ENCODE measurements around the gene SPRN.
"Not testable (repeated sequence)": the region's sequence is repeated elsewhere in the genome, so short reads cannot be mapped to it uniquely, and the experiment has no call there.

SPRN gene, protein sequence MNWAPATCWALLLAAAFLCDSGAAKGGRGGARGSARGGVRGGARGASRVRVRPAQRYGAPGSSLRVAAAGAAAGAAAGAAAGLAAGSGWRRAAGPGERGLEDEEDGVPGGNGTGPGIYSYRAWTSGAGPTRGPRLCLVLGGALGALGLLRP

DNA sequence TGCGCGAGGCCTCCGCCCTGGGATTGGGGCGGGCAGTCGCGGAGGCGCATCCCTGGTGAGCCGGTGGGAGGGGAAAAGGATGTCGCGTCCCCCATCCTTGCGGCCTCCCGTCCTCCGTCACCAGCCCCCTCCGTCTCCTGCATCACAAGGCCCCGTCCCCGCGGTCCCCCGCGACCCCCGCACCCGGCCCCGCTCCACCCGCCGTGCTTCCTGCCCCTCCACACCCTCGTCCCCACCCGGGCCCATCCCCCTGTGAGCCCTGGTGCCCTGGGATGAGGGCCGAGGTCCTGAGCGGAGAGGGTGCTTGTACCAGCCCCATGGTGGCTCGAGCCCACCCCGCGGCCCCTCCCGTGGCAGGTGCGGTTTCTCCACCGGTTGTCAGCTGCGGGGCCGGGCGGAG, at the start of gene SPRN:
SPRN (minus strand) TSS at position 25 of the 400 bp plus-strand sequence. CDS start 944 bp downstream, outside the sequence.
- DNase-seq, result not testable (repeated sequence)

DNA sequence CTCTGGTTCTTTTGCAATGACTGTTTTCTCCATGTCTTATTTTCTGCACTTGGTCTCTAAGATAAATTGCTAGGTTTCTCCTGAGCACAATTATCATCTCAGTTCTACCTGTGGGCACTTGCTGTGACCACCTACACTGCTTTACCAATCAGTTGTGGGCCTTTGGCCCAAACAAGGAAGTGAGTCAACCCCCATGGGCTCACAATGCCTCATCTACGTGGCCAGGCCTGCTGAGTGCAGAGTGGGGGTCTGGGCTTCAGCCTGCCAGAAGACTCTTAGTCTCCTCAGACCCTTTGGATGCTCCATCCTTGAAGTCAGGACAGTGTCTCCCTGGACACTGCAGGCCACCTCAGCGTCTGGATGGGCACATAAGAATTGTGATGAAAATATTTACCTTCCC, 49.6 kb upstream of the SPRN start:
- no peak for DNase-seq

DNA sequence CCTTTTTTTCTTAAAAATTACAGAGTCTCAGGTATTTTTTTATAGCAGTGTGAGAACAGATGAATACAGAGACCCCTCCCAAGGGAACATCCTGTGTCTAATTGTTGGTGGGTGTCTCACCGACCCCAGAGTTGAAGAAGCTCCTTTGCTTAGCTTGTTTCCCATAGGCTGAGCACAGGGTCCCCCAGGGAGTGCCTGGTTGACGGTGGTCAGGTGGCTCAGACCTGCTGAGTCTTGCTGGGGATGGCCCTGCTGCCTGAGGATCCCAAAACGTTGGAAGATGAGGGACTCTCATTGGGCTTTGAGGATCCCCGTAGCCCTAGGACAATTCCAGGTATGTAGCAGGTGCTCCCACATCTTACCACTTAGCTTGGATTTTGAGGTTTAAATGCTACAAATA, 48.8 kb upstream of the SPRN start:
- no peak for DNase-seq

DNA sequence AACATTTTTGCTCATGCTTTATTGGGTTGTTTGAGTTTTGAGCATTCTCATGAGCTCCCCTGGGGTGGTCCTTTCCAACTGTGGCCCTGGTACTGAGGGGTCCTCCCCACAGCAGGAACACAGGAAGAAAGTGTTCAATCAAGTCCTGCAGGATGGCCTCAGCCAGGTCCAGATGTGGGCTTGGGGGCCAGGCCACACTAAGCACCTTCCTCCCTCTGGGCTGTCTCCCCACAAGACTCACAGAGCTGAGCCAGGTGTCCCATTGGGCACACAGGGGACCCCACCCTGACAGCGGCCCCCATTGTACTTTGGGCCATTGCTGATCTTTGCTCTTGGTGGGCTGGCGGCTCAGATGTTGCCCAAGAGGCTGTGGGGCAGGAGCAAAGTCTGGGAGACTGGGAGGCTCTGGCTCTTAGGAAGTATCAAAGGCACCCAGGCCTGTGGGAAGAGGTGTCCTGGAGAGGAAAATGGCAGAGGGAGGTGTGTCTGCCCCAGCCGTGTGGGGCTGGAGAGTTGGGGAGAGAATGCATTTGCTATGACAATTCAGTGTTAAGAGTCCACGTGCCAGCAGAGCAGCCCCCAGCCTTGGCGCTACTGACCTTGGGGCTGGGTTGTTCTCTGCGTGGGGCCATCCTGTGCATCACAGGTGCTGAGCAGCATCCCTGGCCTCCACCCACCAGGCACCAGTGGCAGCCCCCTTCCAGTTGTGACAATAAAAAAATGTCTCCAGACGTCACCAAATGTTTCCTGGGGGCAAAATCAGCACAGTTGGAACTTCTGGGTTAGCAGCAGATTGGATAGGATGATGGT, 47.1 kb upstream of the SPRN start:
- DNase-seq, result no peak

DNA sequence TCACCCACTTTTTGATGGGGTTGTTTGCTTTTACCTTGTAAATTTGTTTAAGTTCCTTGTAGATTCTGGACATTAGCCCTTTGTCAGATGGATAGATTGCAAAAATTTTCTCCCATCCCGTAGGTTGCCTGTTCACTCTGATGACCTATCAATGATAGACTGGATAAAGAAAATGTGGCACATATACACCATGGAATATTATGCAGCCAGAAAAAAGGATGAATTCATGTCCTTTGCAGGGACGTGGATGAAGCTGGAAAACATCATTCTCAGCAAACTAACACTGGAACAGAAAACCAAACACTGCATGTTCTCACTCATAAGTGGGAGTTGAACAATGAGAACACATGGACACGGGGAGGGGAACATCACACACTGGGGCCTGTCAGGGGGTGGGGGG, 44.8 kb upstream of the SPRN start:
- not testable (repeated sequence) for DNase-seq

DNA sequence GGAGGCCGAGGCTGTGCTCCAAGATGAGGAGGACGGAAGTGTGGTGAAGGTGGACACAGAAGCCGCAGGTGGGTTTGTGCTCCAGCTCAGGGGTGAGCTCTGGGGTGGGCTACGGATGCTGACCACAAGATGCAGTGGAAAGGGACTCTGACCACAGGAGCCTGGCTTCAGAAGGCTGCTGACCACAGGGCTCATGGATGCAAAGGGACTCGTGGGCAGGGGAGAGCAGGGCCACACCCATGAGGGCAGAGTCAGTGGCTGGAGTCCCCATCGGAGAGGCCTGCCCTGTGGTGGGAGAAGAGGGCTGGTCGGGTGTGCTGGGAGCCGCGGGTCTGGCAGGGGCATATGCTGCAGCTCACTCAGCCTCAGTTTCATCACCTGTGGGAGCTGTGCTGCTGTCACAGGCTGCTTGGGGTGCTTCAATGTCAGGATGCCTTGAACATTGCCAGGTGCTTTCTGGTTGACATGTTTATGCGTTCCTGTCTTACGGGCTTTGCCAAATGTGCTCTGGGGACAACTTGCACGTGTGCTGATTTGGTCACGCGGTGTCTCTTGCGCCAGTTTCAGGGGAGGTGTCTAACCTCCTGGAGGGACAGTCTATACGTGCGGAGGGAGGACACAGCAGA, 43.0 kb upstream of the SPRN start:
- DNase-seq, result no peak

DNA sequence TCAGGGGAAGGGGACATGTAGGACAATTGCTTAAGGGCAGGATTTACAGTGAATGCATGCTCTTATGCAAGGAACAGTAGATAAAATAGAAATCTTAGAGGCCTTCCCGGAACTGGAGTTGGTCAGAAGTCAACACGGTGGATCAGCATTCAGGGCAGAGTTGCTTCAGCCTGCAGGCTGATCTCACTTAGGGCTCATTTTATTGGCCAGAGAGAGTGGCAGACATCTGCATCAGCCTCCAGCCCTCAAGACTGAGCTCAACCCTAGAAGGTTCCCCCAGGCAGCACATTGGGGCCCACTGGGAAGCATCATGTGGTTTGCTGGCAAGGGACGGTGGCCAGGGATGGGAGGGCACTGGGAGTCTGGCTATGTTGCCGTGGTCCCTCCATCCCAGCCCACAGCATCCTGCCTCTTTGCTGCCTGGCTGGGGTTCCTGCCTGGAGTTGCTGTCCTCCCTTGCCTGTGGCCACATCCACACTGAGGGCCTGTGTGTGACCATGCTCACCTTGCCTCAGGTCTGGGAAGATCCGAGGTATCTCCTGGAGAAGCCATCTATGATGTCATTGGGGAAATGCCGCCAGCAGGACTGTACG, 42.4 kb upstream of the SPRN start:
- DNase-seq, result no peak

DNA sequence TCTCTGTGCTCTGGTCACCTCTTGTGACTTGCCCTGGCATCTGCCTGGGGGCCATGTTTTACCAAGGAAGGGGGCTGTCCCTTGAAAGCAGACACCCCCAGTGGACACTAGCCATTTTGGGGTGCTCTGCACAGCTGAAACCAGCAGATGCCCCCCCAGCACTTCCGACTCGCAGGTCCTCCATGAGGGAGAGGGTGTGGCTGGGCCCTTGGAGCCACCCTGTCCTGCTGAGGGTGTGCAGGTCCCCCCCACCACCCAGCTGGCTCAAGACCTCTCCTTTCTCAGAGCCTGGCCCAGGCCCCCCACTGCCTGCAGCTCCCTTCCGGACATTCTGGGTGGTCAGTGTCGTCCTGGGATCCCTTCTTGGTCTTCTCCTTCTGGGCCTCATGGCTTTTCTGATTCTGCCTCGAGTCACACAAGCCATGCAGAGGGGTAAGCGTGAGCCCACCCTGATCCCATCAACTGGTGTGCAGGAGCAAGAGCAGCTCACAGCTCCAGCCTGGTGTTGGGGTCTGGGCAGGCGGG, 41.6 kb upstream of the SPRN start:
- no peak for DNase-seq

DNA sequence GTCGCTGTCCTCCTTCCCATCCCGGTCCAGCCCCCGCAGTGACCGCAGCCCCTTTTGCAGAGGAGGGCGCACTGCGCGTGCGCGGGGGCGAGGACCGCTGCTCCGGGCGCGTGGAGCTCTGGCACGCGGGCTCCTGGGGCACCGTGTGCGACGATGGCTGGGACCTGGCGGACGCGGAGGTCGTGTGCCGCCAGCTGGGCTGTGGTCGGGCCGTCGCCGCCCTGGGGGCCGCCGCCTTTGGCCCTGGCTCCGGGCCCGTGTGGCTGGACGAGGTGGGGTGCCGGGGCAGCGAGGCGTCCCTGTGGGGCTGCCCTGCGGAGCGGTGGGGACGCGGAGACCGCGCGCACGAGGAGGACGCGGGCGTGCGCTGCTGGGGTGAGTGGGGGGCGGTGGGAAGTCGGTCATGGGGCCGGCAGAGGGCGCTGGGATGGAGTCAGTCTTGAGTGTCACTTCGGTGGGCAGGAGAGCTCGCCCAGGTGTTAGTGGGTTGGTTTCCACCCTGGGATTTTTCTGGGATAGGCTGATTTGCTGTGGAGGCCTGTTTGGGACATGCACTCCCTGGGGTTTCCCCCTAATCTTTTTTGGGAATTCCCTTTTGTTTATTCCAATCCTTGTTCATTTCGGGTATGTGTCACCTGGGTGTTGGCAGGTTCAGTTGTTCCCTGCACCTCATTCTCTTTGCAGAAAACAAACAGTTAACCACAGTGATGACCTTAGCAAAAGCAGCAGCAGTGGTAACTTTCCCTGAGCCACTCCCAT, 40.9 kb upstream of the SPRN start:
- DNase-seq, result no peak

DNA sequence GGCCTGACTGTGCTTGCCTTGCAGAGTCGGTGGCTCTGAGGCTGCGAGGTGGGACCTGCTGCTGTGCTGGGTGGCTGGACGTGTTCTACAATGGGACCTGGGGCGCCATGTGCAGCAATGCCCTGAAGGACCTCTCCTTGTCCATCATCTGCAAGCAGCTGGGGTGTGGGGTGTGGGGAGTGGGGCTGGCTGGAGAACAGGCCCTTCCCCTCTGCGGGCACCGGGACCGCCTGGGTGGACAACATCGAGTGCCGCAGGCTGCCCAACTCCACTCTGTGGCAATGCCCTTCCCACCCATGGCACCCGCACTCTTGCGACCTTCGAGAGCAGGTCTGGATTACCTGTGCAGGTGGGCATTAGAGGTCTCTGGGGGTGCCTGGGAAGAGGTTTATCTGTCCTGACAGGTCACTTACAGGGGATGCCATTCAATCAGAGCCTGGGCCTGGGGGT, 40.2 kb upstream of the SPRN start:
- DNase-seq, result no peak

DNA sequence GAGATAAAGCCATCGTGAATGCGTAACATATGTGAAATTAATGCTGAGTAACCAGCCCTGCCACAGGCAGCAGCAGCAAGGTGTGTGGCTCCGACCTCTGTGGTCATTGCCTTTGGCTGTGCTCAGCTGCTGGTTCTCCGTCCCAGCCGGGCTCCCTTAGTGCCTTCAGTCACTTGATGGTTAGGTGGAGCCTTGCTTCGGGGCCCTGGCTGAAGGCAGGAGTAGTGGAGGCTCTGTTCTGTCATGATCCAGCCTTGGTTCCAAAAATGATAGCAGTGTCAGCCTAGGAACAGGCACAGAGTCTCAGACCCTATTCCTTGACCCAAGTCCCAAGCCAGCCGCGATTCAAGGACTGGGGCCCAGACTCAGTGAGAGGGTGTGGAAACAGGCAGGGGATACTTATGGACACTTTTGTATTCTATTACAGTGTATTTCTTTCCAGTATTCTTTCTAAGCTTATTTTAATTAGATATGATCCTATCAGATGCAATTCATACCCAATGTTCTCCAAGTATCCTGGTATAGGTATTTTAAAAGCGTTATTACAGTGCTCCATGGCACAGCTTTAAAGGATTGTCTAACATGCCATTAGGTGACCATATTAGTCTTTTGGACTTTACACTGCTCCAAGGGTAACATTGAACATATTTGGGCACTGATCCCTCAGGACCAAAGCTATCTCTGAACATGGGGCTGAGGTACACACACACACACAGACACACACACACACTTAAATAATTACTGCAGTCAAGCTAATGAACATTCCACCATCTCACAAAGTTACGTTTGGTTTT, 38.3 kb upstream of the SPRN start:
- DNase-seq, result no peak

DNA sequence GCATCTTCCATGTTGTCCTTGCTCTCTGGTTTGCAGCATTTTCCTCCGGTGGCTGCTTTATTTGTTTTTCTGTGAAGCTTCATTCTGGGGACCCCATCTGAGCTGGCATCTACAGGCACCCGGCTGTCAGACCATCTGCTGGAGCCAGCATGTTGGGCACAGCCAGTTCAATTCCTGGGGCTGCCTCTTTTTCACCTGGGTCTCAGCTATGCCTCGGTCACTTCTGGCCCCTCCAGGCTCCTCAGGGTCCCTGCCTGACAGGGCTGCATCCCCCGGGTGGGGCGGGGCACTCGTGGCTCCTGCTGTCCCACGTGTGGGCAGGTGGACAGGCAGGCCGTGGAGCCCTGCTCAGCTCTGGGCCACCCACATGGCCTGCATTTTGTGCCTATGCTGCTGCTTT, 37.4 kb upstream of the SPRN start:
- DNase-seq, result no peak

DNA sequence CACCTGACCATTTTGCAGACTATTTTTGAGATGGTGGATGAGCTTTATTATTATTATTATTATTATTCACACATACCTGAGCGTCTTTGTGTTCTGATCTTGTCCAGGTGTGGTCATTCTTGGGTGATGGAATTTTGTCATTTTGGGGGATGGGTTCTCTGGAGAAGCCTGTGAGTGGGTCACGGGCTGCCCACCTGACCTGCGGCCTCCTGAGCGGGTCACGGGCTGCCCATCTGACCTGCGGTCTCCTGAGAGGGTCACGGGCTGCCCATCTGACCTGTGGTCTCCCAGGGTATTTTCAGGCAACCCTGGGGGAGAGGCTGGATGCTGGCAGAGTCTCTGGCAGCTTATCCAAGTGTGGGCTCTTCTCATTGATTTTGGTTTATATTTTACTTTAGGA, 36.6 kb upstream of the SPRN start:
- no peak for DNase-seq

DNA sequence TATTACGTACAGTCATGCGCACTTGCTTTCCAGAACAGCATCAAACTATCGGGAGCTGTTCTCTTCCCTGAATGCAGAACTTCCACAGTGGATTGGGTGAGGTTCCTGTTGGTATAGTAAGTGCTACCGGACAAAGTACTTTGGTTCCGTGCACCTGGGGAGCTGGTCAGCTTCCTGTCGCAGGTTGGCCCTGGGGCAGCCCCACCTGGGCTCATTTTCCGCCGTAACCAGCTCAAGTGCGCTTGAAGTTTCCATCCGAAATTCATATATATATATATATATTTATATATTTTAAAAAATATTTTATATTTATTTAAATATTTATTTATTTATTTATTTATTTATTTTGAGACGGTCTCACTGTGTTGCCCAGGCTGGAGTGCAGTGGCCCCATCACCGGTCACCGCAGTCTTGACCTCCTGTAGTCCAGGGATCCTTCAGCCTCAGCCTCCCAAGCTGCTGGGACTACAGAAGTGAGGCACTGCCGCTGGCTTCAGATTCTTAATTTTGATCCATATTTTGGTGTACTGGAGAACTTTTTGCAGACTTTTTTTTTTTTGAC, 35.9 kb upstream of the SPRN start:
- no peak for DNase-seq

DNA sequence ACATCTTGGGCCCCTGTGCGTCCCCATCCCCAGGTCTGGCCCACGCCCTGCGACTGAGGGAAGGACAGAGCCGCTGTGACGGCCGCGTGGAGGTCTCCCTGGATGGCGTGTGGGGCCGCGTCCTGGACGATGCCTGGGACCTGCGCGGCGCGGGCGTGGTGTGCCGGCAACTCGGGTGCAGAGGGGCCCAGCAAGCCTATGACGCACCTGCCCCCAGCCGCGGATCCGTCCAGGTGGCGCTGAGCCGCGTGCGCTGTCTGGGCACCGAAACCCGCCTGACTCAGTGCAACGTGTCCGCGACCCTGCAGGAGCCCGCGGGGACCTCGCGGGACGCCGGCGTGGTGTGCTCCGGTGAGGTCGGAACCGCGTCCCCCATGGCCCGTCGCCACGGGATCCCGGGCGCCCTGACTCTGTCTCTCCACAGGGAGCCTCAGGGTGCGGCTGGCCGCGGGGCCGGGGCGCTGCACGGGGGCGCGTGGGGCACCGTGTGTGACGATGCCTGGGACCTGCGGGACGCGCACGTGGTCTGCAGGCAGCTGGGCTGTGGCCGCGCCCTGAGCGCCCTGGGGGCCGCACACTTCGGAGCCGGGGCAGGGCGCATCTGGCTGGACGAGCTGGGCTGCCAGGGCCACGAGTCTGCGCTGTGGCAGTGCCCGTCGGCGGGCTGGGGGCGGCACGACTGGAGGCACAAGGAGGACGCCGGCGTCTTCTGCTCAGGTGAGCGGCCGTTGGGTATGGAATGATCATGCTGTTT, 35.2 kb upstream of the SPRN start:
- DNase-seq, result no peak

DNA sequence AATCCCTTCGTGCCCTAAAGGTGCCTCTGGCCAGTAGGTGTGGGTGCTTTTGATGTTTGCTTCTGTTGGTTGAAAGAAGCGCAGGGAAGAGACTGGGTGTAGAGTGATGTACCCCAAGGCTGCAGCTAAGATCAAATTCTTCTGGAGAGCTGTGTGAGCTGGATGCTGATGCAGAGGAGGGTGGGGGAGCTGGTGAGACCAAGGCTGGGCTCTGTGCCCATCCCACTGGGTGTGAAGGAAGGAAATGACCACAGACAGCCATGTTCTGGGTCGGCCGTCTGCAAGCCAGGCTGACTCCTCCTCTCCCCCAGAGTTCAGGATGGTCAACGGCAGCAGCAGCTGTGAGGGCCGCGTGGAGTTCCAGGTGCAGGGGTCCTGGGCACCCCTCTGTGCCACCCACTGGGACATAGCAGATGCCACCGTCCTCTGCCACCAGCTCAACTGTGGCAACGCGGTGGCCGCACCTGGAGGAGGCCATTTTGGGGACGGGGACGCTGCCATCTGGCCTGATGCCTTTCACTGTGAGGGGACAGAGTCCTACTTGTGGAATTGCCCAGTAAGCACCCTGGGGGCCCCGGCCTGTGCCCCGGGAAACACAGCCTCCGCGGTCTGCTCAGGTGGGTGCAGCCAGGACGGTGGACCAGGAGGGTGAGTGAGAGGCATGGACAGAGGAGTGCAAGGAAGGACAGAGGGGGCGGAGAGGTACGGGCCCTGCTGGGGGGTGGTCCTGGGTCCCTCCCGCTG, 34.5 kb upstream of the SPRN start:
- DNase-seq, result no peak

DNA sequence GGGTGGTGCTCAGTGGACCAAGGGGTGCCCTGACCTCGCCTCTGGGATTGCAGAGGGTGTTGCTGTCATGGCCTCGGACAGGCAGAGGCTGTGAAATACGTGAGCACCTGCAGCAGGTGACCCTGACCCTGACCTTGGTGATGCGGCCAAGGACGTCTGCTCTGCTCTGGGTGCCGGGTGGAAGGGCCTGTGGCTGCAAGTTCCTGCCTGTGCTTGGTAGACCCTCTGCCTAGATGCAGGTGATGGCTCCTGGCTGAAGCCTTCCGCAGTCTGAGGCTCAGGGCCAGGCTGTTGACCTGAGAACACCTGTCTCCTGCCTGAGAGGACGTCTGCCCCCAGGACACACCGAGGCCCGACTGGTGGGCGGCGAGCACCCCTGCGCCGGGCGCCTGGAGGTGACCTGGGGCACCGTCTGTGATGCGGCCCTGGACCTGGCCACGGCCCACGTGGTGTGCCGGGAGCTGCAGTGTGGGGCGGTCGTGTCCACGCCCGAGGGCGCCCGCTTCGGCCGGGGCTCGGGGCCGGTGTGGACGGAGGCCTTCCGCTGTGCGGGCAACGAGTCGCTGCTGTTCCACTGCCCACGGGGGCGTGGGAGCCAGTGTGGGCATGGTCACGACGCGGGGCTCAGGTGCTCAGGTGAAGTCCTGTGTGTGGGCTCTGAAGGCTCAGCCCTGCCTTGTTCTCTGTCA, 33.7 kb upstream of the SPRN start:
- DNase-seq, result no peak

DNA sequence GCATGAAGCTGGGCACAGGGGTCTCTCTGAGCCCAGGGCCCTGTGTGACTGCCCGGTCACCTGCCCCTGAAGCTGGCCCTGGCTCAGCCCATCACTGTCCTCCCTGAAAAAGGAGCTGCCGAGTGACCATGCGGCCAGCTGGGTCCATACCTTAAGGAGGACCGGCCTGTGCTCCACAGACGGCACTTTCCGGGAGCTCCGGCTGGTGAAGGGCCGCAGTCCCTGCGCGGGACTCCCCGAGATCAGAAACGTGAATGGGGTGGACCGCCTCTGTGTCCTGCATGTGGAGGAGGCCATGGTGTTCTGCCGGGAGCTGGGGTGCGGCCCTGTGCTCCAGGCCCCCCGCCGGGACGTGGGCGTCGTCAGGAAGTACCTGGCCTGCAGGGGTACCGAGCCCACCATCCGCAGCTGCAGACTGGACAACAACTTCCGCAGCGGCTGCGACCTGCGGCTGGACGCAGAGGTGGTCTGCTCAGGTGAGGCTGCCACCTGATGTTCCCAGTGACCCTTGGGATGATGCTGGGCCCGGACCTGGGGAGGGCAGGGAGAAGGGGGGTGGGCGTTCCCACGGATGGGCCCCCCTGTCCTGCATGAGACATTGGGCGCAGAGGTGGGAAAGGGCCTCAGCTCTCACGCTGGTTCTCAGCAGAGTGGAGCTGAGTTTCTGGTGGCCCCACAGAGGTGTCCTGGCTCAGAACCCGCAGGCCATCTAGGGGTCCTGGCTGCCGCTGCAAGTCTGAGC, 32.8 kb upstream of the SPRN start:
- no peak for DNase-seq

All from NCI-H446 (cell line).